Choroid plexus epithelial cell (primary cell): Measurements from ENCODE around the gene TMF1.

Source experiments
- DNase-seq: peaks from one replicate; pipeline ENCODE4 v3.0.0-alpha.2; 2010; ENCODE audit warnings: low read depth
- H3K4me3 ChIP-seq: 2 replicates; pipeline ENCODE4 v1.5.1; 2011; ENCODE audit warnings: low read depth, mild to moderate bottlenecking, control low read depth, low read length, moderate library complexity
- CTCF ChIP-seq: conservative IDR thresholded peaks from 2 replicates; pipeline ENCODE4 v1.5.1; 2011; ENCODE audit warnings: low read depth, mild to moderate bottlenecking, control low read depth, inconsistent platforms, low read length, moderate library complexity

Gene TMF1

DNA sequence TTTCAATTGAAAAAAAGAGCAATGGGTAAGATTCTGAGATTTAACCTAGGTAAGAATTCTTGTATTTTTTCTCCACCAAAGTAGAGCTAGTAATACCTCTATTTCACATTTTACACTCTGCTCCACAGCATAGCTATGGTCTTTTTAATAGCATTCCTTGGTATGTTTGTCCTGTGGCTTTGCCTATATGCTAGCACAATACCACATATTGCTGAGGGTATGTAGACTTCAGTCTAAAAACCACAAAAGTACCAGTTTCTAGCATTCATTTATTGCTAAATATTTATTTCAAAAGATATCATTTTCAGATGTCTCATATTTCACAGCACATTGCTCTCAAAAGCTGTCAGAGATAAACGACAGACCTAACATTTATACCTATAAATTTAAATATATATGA lies 20.5 kb downstream of the TMF1 start:
- no peak overlapping the region for H3K4me3 ChIP-seq
- TF ChIP-seq CTCF, result no peak
- peak; percentile 66 for DNase-seq

GRCh38 chr3:69020857-69021256 lies 31.3 kb downstream of the TMF1 start:
- no peak for TF ChIP-seq CTCF
- DNase-seq, result no peak
- H3K4me3 ChIP-seq, result no peak overlapping the region

DNA sequence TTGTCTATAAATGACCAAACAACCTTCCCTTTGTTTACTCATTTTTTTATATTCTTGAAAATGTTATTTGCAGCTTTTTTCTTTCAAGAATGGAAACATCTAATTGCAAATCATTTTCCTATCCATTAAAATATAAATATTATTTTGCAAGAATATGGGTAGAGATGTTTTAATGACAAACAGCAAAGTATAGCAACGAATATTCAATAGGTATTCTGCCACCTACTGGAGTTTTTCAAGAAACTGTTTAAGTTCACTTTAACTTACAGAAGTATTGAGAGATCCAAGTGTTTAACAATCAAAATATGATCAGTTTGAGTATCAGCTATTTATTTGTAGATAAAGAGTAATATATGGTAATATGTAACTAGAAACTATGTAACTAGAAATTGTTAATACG lies 31.7 kb downstream of the TMF1 start:
- no peak overlapping the region for H3K4me3 ChIP-seq
- peak; percentile 43 for DNase-seq
- TF ChIP-seq CTCF, result peak; percentile 50

GRCh38 chr3:69016901-69017300 lies 35.2 kb downstream of the TMF1 start:
- DNase-seq, result no peak
- no peak overlapping the region for H3K4me3 ChIP-seq
- no peak for TF ChIP-seq CTCF

DNA sequence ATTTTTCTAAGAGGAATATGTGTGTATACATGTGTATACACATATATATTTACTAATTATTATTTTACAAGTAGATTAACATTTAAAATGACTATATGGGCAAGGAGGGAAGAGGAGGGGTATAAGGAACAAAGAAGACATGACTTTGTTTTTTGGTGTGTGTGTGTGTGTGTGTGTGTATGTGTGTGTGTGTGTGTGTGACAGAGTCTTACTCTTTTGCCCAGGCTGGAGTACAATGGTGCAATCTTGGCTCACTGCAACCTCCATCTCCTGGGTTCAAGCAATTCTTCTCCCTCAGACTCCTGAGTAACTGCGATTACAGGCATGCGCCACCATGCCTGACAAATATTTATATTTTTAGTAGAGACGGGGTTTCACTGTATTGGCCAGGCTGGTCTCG lies 36.0 kb downstream of the TMF1 start:
- no peak for TF ChIP-seq CTCF
- no peak for DNase-seq
- no peak overlapping the region for H3K4me3 ChIP-seq

- H3K4me3 ChIP-seq, result peak overlapping the region; percentile 79
- no peak for TF ChIP-seq CTCF
- DNase-seq, result no peak
Observed at GRCh38 chr3:69014022-69014580, 38.0 kb downstream of the TMF1 start.

GRCh38 chr3:69013253-69014021 lies 38.7 kb downstream of the TMF1 start, which contains the start of gene EOGT:
Gene EOGT (minus strand): TSS chr3:69013684. CDS start chr3:69009846, 3,838 bp downstream.
- peak; percentile 88 for DNase-seq
- TF ChIP-seq CTCF, result peak; percentile 58
- peak within 1 kb of the TSS; percentile 79 for H3K4me3 ChIP-seq
